ENCODE data around the gene OSBP2.

Gene OSBP2

DNA sequence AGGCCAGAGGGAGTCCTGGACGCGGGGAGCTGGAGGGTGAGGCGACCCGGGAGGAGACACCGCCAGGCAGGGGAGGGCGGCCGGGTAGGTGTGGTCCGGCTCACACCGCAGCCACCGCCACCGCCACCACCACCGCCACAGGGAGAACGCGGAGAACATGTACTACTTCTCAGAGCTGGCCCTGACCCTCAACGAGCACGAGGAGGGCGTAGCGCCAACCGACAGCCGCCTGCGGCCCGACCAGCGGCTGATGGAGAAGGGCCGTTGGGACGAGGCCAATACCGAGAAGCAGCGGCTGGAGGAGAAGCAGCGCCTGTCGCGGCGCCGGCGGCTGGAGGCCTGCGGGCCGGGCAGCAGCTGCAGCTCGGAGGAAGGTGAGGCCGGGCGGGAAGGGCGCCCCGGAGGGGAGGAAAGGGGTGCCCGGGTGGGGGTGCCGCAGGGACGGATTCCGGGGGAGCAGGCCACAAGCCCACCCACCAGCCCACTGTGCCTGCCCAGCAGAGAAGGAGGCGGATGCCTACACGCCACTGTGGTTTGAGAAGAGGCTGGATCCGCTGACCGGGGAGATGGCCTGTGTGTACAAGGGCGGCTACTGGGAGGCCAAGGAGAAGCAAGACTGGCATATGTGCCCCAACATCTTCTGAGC lies 211.1 kb downstream of the OSBP2 start:
- TF ChIP-seq, protein P1, sequence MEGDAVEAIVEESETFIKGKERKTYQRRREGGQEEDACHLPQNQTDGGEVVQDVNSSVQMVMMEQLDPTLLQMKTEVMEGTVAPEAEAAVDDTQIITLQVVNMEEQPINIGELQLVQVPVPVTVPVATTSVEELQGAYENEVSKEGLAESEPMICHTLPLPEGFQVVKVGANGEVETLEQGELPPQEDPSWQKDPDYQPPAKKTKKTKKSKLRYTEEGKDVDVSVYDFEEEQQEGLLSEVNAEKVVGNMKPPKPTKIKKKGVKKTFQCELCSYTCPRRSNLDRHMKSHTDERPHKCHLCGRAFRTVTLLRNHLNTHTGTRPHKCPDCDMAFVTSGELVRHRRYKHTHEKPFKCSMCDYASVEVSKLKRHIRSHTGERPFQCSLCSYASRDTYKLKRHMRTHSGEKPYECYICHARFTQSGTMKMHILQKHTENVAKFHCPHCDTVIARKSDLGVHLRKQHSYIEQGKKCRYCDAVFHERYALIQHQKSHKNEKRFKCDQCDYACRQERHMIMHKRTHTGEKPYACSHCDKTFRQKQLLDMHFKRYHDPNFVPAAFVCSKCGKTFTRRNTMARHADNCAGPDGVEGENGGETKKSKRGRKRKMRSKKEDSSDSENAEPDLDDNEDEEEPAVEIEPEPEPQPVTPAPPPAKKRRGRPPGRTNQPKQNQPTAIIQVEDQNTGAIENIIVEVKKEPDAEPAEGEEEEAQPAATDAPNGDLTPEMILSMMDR (IDR thresholded peaks at IDR 0.05; ENCODE audit: insufficient read depth, low read depth, low read length, missing control alignments) = no peak
- no peak overlapping the region for H3K4me3 ChIP-seq (ENCODE audit: low read length)
- no peak for DNase-seq (ENCODE audit: low read depth)

DNA sequence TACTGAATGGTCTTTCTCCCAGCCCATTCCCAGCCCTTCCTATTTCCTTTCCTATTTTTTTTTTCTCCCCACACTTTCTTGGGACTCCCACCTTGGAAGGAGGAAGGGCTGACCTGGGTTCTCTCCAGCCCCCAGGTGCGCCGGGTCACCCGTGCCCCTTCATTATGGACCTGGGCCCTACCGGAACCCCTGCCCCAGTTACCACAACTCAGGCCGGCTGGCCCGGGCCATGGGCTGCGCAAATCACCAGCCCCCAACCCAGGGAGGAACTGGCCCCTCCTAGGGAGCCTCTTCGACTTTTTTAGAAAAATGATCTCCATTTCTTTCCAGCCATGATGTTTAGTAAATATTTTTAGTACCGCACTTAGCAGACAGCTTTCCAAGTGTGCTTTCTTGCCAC lies 211.7 kb downstream of the OSBP2 start:
- H3K4me3 ChIP-seq (ENCODE audit: low read length) = no peak overlapping the region
- TF ChIP-seq, protein P1 (IDR thresholded peaks at IDR 0.05; ENCODE audit: insufficient read depth, low read depth, low read length, missing control alignments) = no peak

DNA sequence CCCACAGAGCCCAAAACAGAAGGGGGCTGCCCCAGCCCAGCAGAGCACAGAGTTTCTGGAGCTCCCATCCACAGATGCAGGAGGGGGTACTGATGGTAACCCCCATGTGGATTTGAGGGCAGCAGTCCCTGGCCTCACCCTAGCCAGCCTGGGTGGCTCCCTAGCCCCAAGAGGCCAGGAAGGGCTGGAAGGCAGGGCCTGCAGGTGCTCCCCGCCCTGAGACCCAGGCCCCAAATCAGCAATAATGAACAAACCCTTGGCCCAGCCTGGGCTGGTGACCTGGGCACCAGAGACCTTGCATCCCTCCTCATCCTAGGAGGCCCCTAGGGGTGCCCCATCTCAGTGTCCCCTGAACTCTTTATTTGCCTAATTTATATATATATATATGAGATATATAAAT lies 212.3 kb downstream of the OSBP2 start:
- no peak overlapping the region for H3K4me3 ChIP-seq (ENCODE audit: low read length)
- TF ChIP-seq, protein P1 (IDR thresholded peaks at IDR 0.05; ENCODE audit: insufficient read depth, low read depth, low read length, missing control alignments) = no peak
- no peak for DNase-seq (ENCODE audit: low read depth)

More for the DNA sequence above, 211.7 kb downstream of the OSBP2 start:
- DNase-seq (ENCODE audit: low read depth) = no peak

DNA sequence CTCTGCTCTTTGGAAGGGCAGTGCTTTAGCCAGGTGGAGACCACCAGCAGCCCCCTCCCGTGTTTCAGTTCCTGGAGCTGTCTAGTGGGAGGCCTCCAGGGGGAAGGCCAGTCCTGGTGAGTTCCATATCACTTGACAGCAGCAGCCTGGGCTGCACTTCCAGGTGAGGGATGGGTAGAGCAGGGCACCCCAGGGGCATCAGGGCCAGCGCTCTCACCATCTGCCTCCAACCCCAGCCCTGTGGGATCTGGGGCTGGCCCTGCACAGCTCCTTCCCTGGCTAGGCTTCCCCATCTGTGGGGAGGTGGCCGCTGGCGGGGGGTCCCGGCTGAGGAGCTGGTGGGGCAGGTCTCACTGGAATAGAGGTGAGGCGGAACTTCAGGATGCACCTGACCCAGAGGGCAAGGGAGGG lies 213.4 kb downstream of the OSBP2 start:
- DNase-seq (ENCODE audit: low read depth) = no peak
- TF ChIP-seq, protein P1 (IDR thresholded peaks at IDR 0.05; ENCODE audit: insufficient read depth, low read depth, low read length, missing control alignments) = no peak

DNA sequence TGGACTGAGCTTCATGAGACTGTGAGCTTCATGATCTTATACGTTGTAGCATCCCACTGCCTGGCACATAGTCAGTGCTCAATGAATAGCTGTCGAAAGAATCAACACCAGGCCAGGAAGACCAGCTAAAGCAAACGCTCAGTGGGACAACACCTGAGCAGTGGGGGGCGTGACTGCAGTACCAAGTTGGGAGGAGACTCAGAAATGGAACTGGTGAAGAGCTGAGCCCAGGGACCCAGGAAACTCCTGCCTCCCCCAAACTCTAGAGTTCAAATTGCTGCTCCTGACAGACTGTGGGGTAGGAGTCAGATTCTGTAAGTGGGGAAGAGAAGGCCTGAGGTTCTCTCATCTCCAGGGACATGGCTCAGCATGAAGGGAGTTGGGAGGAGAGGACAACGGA lies 214.6 kb downstream of the OSBP2 start:
- TF ChIP-seq, protein P1 (IDR thresholded peaks at IDR 0.05; ENCODE audit: insufficient read depth, low read depth, low read length, missing control alignments) = no peak
- H3K4me3 ChIP-seq (ENCODE audit: low read length) = no peak overlapping the region
- DNase-seq (ENCODE audit: low read depth) = no peak

More for the DNA sequence above, 213.4 kb downstream of the OSBP2 start:
- H3K4me3 ChIP-seq (ENCODE audit: low read length) = no peak overlapping the region

DNA sequence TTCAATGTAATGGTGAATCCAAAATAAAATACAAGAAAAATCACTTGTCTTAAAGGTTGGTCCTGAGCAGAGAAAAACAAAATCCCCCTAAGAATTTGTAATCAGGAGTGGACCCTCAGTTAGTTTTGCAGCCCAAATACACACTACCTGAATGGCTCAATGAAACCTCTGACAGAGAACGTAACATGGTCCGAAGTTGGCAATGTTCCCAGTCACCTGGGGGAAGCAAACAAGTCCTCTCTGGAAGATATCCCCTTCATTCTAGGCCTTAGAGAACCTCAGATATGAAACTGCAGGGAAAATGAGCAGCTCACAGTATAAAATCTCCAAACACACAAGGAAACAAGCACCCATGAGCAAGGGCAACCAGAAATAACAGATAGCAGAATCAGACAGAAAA lies 215.7 kb downstream of the OSBP2 start:
- TF ChIP-seq, protein P1 (IDR thresholded peaks at IDR 0.05; ENCODE audit: insufficient read depth, low read depth, low read length, missing control alignments) = no peak
- no peak for DNase-seq (ENCODE audit: low read depth)
- no peak overlapping the region for H3K4me3 ChIP-seq (ENCODE audit: low read length)

DNA sequence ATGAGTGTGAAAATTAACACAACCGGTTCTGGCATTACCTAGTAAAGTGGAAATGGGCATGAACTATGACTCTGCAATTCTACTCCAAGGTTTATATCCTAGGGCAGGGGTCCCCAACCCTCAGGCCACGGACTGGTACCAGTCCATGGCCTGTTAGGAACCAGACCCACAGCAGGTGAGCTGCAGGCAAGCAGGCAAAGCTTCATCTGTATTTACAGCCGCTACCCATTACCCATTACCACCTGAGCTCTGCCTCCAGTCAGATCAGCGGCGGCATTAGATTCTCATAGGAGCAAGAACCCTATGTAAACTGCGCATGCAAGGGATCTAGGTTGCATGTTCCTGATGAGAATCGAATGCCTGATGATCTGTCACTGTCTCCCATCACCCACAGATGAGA lies 224.1 kb downstream of the OSBP2 start:
- H3K4me3 ChIP-seq (ENCODE audit: low read length) = no peak overlapping the region
- no peak for DNase-seq (ENCODE audit: low read depth)
- TF ChIP-seq, protein P1 (IDR thresholded peaks at IDR 0.05; ENCODE audit: insufficient read depth, low read depth, low read length, missing control alignments) = no peak
